A549 (cell line): ENCODE results near the gene HRG. TPM values are rescaled to one million over a fixed set of nuclear protein-coding genes. Genes with fewer than 3 reads are reported as not detected.

Source experiments
- ATAC-seq, 2 experiments: fragments of 200-7000 bp in 1 of 2; fragments of >200 bp in 1 of 2; cut with Nextera tagmentation in 1 of 2; cut with Tn5 transposase in 1 of 2; 3 replicates each; pipeline versions ENCODE4 v1.8.0 to v1.9.1; 2018 to 2020; ENCODE audit warnings: mild to moderate bottlenecking in 1 of 2, moderate library complexity in 1 of 2
- CTCF ChIA-PET: fragments of 300-600 bp; sonication (Branson Sonifier 250); formaldehyde crosslinking; extraction: SDS; loops from one replicate; lab custom pipeline; 2021; ENCODE audit warnings: antibody characterized with exemption, inconsistent platforms; lab: Yijun Ruan, JAX
- POLR2A ChIA-PET: fragments of 350-600 bp; formaldehyde crosslinking; extraction: SDS; loops from one replicate; lab custom pipeline; 2021; ENCODE audit warnings: antibody characterized with exemption, inconsistent platforms; lab: Yijun Ruan, JAX
- DNase-seq, 2 experiments: peaks; one replicate each; pipeline versions ENCODE4 v3.0.0 to v3.0.0-alpha.2; 2011 to 2016; ENCODE audit warnings: low read depth in 1 of 2, low spot score in 1 of 2
- FAIRE-seq: peaks from 2 replicates; lab custom pipeline; 2011; peaks lifted over from hg19 to GRCh38; lab: Jason Lieb, UNC
- H3K27ac ChIP-seq, 2 experiments: fragments of >200 bp; sonication (Bioruptor Twin); formaldehyde crosslinking; 3 replicates each; pipeline ENCODE4 v1.5.1; 2016 to 2017
- H3K4me1 ChIP-seq: fragments of >200 bp; sonication (Bioruptor Twin); formaldehyde crosslinking; 3 replicates; pipeline ENCODE4 v1.6.1; 2016
- H3K4me2 ChIP-seq: fragments of >200 bp; sonication (Bioruptor Twin); formaldehyde crosslinking; 3 replicates; pipeline ENCODE4 v1.6.1; 2016
- H3K4me3 ChIP-seq: fragments of >200 bp; sonication (Bioruptor Twin); formaldehyde crosslinking; 3 replicates; pipeline ENCODE4 v1.5.1; 2016
- H3K9me3 ChIP-seq: fragments of >200 bp; sonication (Bioruptor Twin); formaldehyde crosslinking; 3 replicates; pipeline ENCODE4 v1.6.1; 2016
- ATOH8 ChIP-seq: fragments of 250-450 bp; sonication (Bioruptor Pico); IDR thresholded peaks from 2 replicates; pipeline ENCODE4 v1.5.0; 2020; ENCODE audit warnings: low read depth, mild to moderate bottlenecking, moderate library complexity
- CBX2 ChIP-seq: fragments of 200-600 bp; sonication (generic); IDR thresholded peaks from 2 replicates; pipeline ENCODE4 v1.6.1; 2016; ENCODE audit warnings: low read depth, mild to moderate bottlenecking, borderline replicate concordance
- CHD4 ChIP-seq: fragments of 200-600 bp; sonication (generic); IDR thresholded peaks from 2 replicates; pipeline ENCODE4 v1.6.1; 2016; ENCODE audit warnings: antibody characterized with exemption, mild to moderate bottlenecking, borderline replicate concordance
- ELK1 ChIP-seq: fragments of 150-350 bp; IDR thresholded peaks from 2 replicates; pipeline ENCODE4 v1.6.1; 2014; ENCODE audit warnings: low read depth, mild to moderate bottlenecking, low read length
- FOXS1 ChIP-seq: fragments of 250-450 bp; sonication (Bioruptor Pico); IDR thresholded peaks from 2 replicates; pipeline ENCODE4 v1.5.0; 2020; ENCODE audit warnings: mild to moderate bottlenecking, moderate library complexity
- HMGXB4 ChIP-seq: fragments of 250-450 bp; sonication (Bioruptor Pico); IDR thresholded peaks from 2 replicates; pipeline ENCODE4 v1.5.0; 2021; ENCODE audit warnings: mild to moderate bottlenecking, moderate library complexity, borderline replicate concordance
- HOXA7 ChIP-seq: fragments of 250-450 bp; sonication (Bioruptor Pico); IDR thresholded peaks from 2 replicates; pipeline ENCODE4 v1.5.0; 2020; ENCODE audit warnings: mild to moderate bottlenecking, moderate library complexity
- MAFK ChIP-seq: fragments of 450-650 bp; IDR thresholded peaks from 2 replicates; pipeline ENCODE4 v1.6.1; 2014; ENCODE audit not compliant: partially characterized antibody
- MAZ ChIP-seq: fragments of 150-350 bp; IDR thresholded peaks from 2 replicates; pipeline ENCODE4 v1.6.1; 2014; ENCODE audit warnings: antibody characterized with exemption, low read depth, low read length, borderline replicate concordance
- MYC ChIP-seq: IDR thresholded peaks from 2 replicates; pipeline ENCODE4 v1.6.1; 2012; ENCODE audit warnings: mild to moderate bottlenecking, inconsistent platforms, low read length, improper control_type of control experiment, borderline replicate concordance
- PHF8 ChIP-seq: fragments of 200-600 bp; sonication (generic); IDR thresholded peaks from 2 replicates; pipeline ENCODE4 v1.6.1; 2016; ENCODE audit warnings: low read depth, mild to moderate bottlenecking, antibody characterized with exemption, moderate library complexity, borderline replicate concordance
- POLR2AphosphoS2 ChIP-seq: conservative IDR thresholded peaks from 2 replicates; pipeline ENCODE4 v1.6.1; 2012; ENCODE audit warnings: low read length, improper control_type of control experiment, inconsistent platforms
- RAD21 ChIP-seq, 2 experiments: fragments of >200 bp in 1 of 2; sonication (Bioruptor Twin) in 1 of 2; formaldehyde crosslinking in 1 of 2; IDR thresholded peaks in 1 of 2; conservative IDR thresholded peaks in 1 of 2; 2 replicates in 1 of 2; 3 replicates in 1 of 2; pipeline ENCODE4 v1.6.1; 2012 to 2018; ENCODE audit warnings: inconsistent platforms in 1 of 2
- RARB ChIP-seq: fragments of 250-450 bp; sonication (Bioruptor Pico); IDR thresholded peaks from 2 replicates; pipeline ENCODE4 v1.8.0; 2021; ENCODE audit warnings: mild to moderate bottlenecking, moderate library complexity
- RFX5 ChIP-seq: fragments of 450-650 bp; IDR thresholded peaks from 2 replicates; pipeline ENCODE4 v1.7.1; 2014; ENCODE audit warnings: antibody characterized with exemption, mild to moderate bottlenecking, moderate library complexity
- RNF2 ChIP-seq: fragments of 200-600 bp; sonication (generic); IDR thresholded peaks from 2 replicates; pipeline ENCODE4 v1.6.1; 2016; ENCODE audit warnings: low read depth, mild to moderate bottlenecking, antibody characterized with exemption, moderate library complexity, borderline replicate concordance
- SREBF2 ChIP-seq: fragments of 450-650 bp; IDR thresholded peaks from 2 replicates; pipeline ENCODE4 v1.6.1; 2014; ENCODE audit warnings: mild to moderate bottlenecking, moderate library complexity
- USF2 ChIP-seq: fragments of 450-650 bp; IDR thresholded peaks from 2 replicates; pipeline ENCODE4 v1.6.1; 2014; ENCODE audit warnings: antibody characterized with exemption
- ZC3H11A ChIP-seq: fragments of 450-650 bp; IDR thresholded peaks from 2 replicates; pipeline ENCODE4 v1.6.1; 2014; ENCODE audit warnings: antibody characterized with exemption, mild to moderate bottlenecking
- ZFP36 ChIP-seq: fragments of 450-650 bp; IDR thresholded peaks from 2 replicates; pipeline ENCODE4 v1.6.1; 2014; ENCODE audit warnings: borderline replicate concordance; ENCODE audit not compliant: partially characterized antibody
- ZNF302 ChIP-seq: fragments of 250-450 bp; sonication (Bioruptor Pico); IDR thresholded peaks from 2 replicates; pipeline ENCODE4 v1.9.0; 2021; ENCODE audit warnings: inconsistent platforms, mild to moderate bottlenecking, moderate library complexity
- WGBS: methylation state at CpG from one replicate; pipeline ENCODE4 v1.1.6; 2017; ENCODE audit errors: missing lambda C conversion rate; 5-methylcytosine and 5-hydroxymethylcytosine counted together
- polyA plus RNA-seq, 4 experiments: library from polyadenylated mRNA; depleted of rRNA in 3 of 4; stranded (reverse); fragments of >200 nt; fragmentation: RNase III in 1 of 4; extraction: RNeasy Plus Mini Kit Qiagen cat#74134 plus additional on column Dnase treatment in 1 of 4; gene quantifications; 2 replicates in 3 of 4; 3 replicates in 1 of 4; pipeline ENCODE4 v1.2.3, GENCODE V29; 2011 to 2017

Gene HRG
- polyA plus RNA-seq, 2 of the 4 experiments (the other 2 are of a cell fraction): not detected

- no peaks in the 10 kb centered on the region for H3K9me3 ChIP-seq
- TF ChIP-seq MAZ (no peak), ZFP36 (no peak), RNF2 (no peak), RFX5 (no peak), CBX2 (no peak)
- ChIA-PET POLR2A (no interaction called here), CTCF (interaction anchor here (0.9 to 4.0 kb wide), 2 partner anchors 24 to 26 kb away, joined by 4 to 16 read pairs; no protein-coding TSS in a partner anchor)
- DNase-seq: no peak
- peaks cover 13% of the 10 kb centered on the region; the same call in 2 of the 3 replicates for H3K4me1 ChIP-seq
- H3K27ac ChIP-seq: peak overlapping the region; percentile 34 to 66; a peak in 2 of 6 replicates
- H3K4me3 ChIP-seq: no peak overlapping the region
- ATAC-seq: no peak
- no peak for FAIRE-seq
- H3K4me2 ChIP-seq: peak overlapping the region; percentile 48
Observed at GRCh38 chr3:186640929-186641328, 24.9 kb upstream of the HRG start.

GRCh38 chr3:186642014-186642413 is 23.8 kb upstream of the HRG start:
- ATAC-seq (no peak), DNase-seq (no peak), FAIRE-seq (no peak)
- Histone ChIP-seq H3K27ac (no peak overlapping the region), H3K4me2 (no peak overlapping the region), H3K9me3 (no peaks in the 10 kb centered on the region), H3K4me3 (no peak overlapping the region), H3K4me1 (peaks cover 13% of the 10 kb centered on the region; the same call in 2 of the 3 replicates)
- TF ChIP-seq FOXS1 (no peak), MAFK (no peak), SREBF2 (no peak), MYC (no peak), RARB (CRISPR knock-in tag) (no peak), CHD4 (no peak), ELK1 (no peak), HOXA7 (CRISPR knock-in tag) (no peak), RAD21 (conservative IDR thresholded peaks at IDR 0.05 in 1 of 2, IDR thresholded peaks at IDR 0.05 in 1 of 2) (no peak), PHF8 (no peak), USF2 (no peak), MAZ (no peak), ATOH8 (CRISPR knock-in tag) (no peak)
- POLR2A ChIA-PET: no interaction called here
- 25% methylated on average over 3 of the region's 3 CpGs for WGBS
- CTCF ChIA-PET: interaction anchor here (1.2 to 4.0 kb wide), 2 partner anchors 27 to 677 kb away, joined by 3 to 16 read pairs; no protein-coding TSS in a partner anchor

- TF ChIP-seq ZNF302 (CRISPR knock-in tag): no peak
- TF ChIP-seq RFX5: no peak
- no peak for TF ChIP-seq HMGXB4 (CRISPR knock-in tag)
- no peak for TF ChIP-seq POLR2AphosphoS2
- TF ChIP-seq ZC3H11A: no peak
- FAIRE-seq (no peak), ATAC-seq (no peak), DNase-seq (no peak)
- no peaks in the 10 kb centered on the region for H3K9me3 ChIP-seq
- 63% methylated on average over 1 of the region's 1 CpG for WGBS
- no peak overlapping the region for H3K4me2 ChIP-seq
- ChIA-PET POLR2A (no interaction called here), CTCF (interaction anchor here (4.0 kb wide), 1 partner anchor 28 kb away, joined by 16 read pairs; no protein-coding TSS in a partner anchor)
- H3K4me3 ChIP-seq: no peak overlapping the region
- peaks cover 13% of the 10 kb centered on the region; the same call in 2 of the 3 replicates for H3K4me1 ChIP-seq
- H3K27ac ChIP-seq: no peak overlapping the region
Observed at GRCh38 chr3:186643493-186643892, 22.3 kb upstream of the HRG start.
